ENCODE results near the gene RD3L. TPM values are rescaled to one million over a fixed set of nuclear protein-coding genes. Genes with fewer than 3 reads are reported as not detected.
"Not testable (repeated sequence)": the region's sequence is repeated elsewhere in the genome, so short reads cannot be mapped to it uniquely, and the experiment has no call there.

Gene RD3L
- not detected for polyA plus RNA-seq

- 75 to 84% (median 83%) methylated on average over 14 of the region's 14 CpGs for WGBS, 3 donors
Observed at GRCh38 chr14:103941973-103942736, at the start of gene RD3L. RD3L (minus strand) TSS chr14:103942529; CDS start chr14:103941695, 834 bp downstream.

GRCh38 chr14:103989964-103990363 is 47.6 kb upstream of the RD3L start:
- 87 to 100% (median 91%) methylated on average over 4 of the region's 4 CpGs for WGBS, 3 donors
- H3K27ac ChIP-seq (ENCODE audit: low read depth, low read length) = no peak overlapping the region

More at GRCh38 chr14:103941973-103942736, at the start of gene RD3L:
- no peak within 1 kb of the TSS for H3K27ac ChIP-seq (ENCODE audit: low read depth, low read length)

- 90 to 96% (median 96%) methylated on average over 1 of the region's 1 CpG for WGBS, 3 donors
- no peak overlapping the region for H3K27ac ChIP-seq (ENCODE audit: low read depth, low read length)
Observed at GRCh38 chr14:103989034-103989433, 46.7 kb upstream of the RD3L start.

- H3K27ac ChIP-seq (ENCODE audit: low read depth, low read length) = no peak overlapping the region
- WGBS, 3 donors = 84 to 92% (median 88%) methylated on average over 5 of the region's 5 CpGs
Observed at GRCh38 chr14:103984196-103984595, 41.9 kb upstream of the RD3L start.

- not testable (repeated sequence) for H3K27ac ChIP-seq (ENCODE audit: low read depth, low read length)
- 47 to 53% (median 52%) methylated on average over 12 to 14 of the region's 14 CpGs for WGBS, 3 donors
Observed at GRCh38 chr14:103980623-103981238, 38.4 kb upstream of the RD3L start.

- 84 to 89% (median 86%) methylated on average over 2 of the region's 2 CpGs for WGBS, 3 donors
- H3K27ac ChIP-seq (ENCODE audit: low read depth, low read length) = no peak overlapping the region
Observed at GRCh38 chr14:103974575-103974974, 32.2 kb upstream of the RD3L start.

- 50 to 58% (median 51%) methylated on average over 4 of the region's 4 CpGs for WGBS, 3 donors
- H3K27ac ChIP-seq (ENCODE audit: low read depth, low read length) = no peak overlapping the region
Observed at GRCh38 chr14:103973354-103973753, 31.0 kb upstream of the RD3L start.

- 65 to 75% (median 73%) methylated on average over 4 of the region's 4 CpGs for WGBS, 3 donors
Observed at GRCh38 chr14:103969961-103970360, 27.6 kb upstream of the RD3L start.

GRCh38 chr14:103966631-103967030 is 24.3 kb upstream of the RD3L start:
- H3K27ac ChIP-seq (ENCODE audit: low read depth, low read length) = no peak overlapping the region

More at GRCh38 chr14:103969961-103970360, 27.6 kb upstream of the RD3L start:
- H3K27ac ChIP-seq (ENCODE audit: low read depth, low read length) = no peak overlapping the region

- WGBS, 3 donors = 66 to 82% (median 72%) methylated on average over 5 of the region's 5 CpGs
- no peak overlapping the region for H3K27ac ChIP-seq (ENCODE audit: low read depth, low read length)
Observed at GRCh38 chr14:103961928-103962578, 19.7 kb upstream of the RD3L start.

- no peak overlapping the region for H3K27ac ChIP-seq (ENCODE audit: low read depth, low read length)
- 38 to 44% (median 42%) methylated on average over 11 of the region's 11 CpGs for WGBS, 3 donors
Observed at GRCh38 chr14:103960457-103961055, 18.2 kb upstream of the RD3L start.

GRCh38 chr14:103949131-103949790 is 6.9 kb upstream of the RD3L start:
- H3K27ac ChIP-seq (ENCODE audit: low read depth, low read length) = no peak overlapping the region
- WGBS, 3 donors = 73 to 76% (median 75%) methylated on average over 5 of the region's 5 CpGs

GRCh38 chr14:103948442-103948841 is 6.1 kb upstream of the RD3L start:
- no peak overlapping the region for H3K27ac ChIP-seq (ENCODE audit: low read depth, low read length)
- WGBS, 3 donors = 59 to 89% (median 83%) methylated on average over 2 of the region's 2 CpGs

- 89 to 93% (median 92%) methylated on average over 2 of the region's 2 CpGs for WGBS, 3 donors
- no peak overlapping the region for H3K27ac ChIP-seq (ENCODE audit: low read depth, low read length)
Observed at GRCh38 chr14:103946975-103947374, 4.6 kb upstream of the RD3L start.

GRCh38 chr14:103943673-103944072 is 1.3 kb upstream of the RD3L start:
- 62 to 69% (median 62%) methylated on average over 5 of the region's 5 CpGs for WGBS, 3 donors
- no peak overlapping the region for H3K27ac ChIP-seq (ENCODE audit: low read depth, low read length)

GRCh38 chr14:103941462-103941861 is 867 bp downstream of the RD3L start:
- WGBS, 3 donors = 62 to 81% (median 81%) methylated on average over 7 of the region's 7 CpGs
- H3K27ac ChIP-seq (ENCODE audit: low read depth, low read length) = no peak overlapping the region

- 81 to 90% (median 82%) methylated on average over 2 of the region's 2 CpGs for WGBS, 3 donors
- H3K27ac ChIP-seq (ENCODE audit: low read depth, low read length) = no peak overlapping the region
Observed at GRCh38 chr14:103935102-103935501, 7.2 kb downstream of the RD3L start.

GRCh38 chr14:103932791-103933490 is 9.4 kb downstream of the RD3L start:
- H3K27ac ChIP-seq (ENCODE audit: low read depth, low read length) = no peak overlapping the region
- 66 to 77% (median 72%) methylated on average over 11 of the region's 11 CpGs for WGBS, 3 donors
